22Rv1 (cell line): ENCODE results near the gene GTF2E1.

Source experiments
- H3K27ac ChIP-seq: fragments of 450-650 bp; 2 replicates; pipeline ENCODE4 v1.5.1; 2017
- CTCF ChIP-seq: fragments of 450-650 bp; IDR thresholded peaks from 2 replicates; pipeline ENCODE4 v1.5.1; 2017; ENCODE audit warnings: mild to moderate bottlenecking
- ZFX ChIP-seq: fragments of 450-650 bp; IDR thresholded peaks from 2 replicates; pipeline ENCODE4 v1.6.1; 2017; ENCODE audit warnings: antibody characterized with exemption, borderline replicate concordance

The GTF2E1 gene

DNA sequence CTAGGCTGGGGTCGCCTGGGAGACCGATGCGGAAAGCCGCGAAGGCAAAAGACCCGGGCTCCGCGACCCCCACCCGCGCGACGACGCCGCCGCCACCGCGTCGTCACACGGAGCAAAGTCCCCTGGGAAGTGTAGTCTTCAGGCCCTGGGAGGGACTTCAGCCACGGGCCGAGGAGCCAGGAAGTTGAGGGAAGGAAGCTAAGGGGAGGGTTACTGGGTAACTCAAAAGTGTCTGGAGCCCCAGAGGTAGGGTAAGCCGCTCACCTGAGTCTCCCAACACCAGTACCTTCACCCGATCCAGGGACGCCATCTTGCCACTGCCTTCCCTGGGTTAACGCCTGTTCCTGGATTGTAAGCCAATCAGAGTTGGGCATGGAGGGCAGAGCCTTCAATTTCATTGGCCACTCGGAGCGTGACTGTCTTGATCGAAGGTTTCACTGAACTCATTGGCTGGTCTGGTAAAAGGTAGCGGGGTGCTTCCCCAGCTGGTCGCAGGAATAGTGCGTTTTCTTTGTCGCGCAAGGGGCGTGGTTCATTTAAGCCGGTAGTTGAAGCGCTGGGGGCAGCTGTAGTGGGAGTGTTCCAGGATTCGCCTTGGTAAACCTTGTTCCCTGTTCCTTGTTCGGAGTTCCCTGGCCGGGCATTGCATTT is at the start of gene GTF2E1, which contains the start of gene RABL3:
Gene GTF2E1 (plus strand): TSS at position 547 of the 651 bp plus-strand sequence. CDS start 7,809 bp downstream, outside the sequence.
Gene RABL3 (minus strand): TSS at position 319 of the 651 bp plus-strand sequence. CDS start 9 bp downstream, at position 310.
- TF ChIP-seq CTCF (no peak), ZFX (no peak)
- peak within 1 kb of the TSS; percentile 88 for H3K27ac ChIP-seq

DNA sequence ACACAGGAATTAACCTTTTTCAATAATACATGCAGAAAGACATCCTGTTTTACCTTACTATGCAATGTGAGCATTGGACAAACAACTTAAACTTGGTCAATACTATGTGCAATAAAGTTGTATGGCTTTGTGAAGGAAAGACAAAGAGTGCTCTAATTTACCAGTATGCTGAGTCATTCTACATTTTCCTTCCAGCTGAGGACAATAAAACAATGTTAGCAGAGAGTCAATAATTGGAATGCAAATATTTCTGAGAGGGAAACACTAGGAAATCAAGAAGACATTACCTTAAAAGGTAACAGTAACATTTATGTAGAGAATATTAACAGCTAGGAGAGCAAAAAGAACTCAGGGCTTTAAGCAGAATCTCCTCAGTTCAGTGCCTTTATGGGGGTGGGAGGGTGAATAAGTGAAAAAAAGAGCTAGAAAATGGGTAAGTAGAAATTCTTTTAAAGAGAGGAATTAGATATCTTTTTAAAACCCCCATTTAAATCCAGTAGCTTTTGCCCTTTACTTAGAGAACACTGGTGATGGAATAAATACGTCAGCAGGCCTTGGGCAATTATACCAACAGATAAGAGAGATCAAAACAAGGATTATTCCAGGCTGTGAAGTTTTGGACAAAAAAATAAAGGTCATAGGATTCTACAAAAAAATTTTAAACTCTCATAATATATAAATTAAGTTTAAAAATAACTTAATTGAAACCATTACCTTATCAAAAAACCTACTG is 48.9 kb upstream of the GTF2E1 start:
- H3K27ac ChIP-seq: peak overlapping the region; percentile 86

DNA sequence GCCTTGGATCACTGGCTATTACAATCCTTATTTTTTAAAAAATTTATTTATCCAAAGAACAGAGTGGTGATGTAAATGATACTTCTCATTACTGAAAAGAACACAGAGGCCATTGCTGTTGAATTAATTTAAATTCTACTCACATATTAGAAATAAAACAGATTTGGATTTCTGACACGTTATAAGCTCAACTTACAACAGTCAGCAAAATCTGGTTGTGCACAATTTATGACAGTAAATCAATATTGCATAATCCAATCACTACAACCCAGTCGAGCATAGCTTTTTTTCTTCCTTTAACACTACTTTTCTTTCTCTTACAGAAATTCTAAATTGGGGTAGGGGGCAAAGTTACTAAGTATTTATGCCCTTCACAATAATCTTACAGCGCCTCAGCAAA is 43.2 kb upstream of the GTF2E1 start:
- TF ChIP-seq ZFX: no peak
- no peak for TF ChIP-seq CTCF
- no peak overlapping the region for H3K27ac ChIP-seq

More for the DNA sequence above, 48.9 kb upstream of the GTF2E1 start:
- TF ChIP-seq CTCF: no peak
- no peak for TF ChIP-seq ZFX

DNA sequence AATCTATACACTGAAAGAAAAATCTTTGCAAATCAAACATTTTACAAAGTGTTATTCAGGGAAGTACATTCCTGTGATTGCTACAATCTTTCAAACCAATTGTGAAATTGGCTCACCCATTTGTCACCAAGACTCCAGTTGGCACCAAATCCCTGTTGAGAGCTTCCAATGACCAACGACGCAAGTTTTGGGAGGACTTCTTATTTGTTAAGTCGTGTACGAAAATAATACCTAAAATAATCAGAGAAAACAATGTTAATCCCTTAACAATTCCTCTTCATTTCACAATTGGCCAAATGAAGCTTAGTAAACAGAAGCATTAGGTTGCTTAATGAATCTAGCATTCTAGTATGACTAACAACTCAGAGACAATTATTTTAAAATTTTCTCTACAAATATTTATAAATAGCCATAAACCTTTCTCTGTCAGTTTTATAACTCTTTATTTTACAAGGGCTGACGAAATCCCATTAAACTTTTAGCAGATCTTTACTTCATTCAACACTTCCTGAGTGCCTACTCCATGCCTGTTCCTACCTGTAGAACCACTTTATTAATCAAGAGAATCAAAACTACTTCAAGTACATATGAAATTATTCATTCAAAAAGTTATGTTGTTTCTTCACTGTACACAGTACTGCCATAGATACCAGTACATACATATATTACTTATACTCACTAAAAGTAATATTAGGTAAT is 36.5 kb upstream of the GTF2E1 start:
- no peak overlapping the region for H3K27ac ChIP-seq
- no peak for TF ChIP-seq ZFX
- no peak for TF ChIP-seq CTCF

DNA sequence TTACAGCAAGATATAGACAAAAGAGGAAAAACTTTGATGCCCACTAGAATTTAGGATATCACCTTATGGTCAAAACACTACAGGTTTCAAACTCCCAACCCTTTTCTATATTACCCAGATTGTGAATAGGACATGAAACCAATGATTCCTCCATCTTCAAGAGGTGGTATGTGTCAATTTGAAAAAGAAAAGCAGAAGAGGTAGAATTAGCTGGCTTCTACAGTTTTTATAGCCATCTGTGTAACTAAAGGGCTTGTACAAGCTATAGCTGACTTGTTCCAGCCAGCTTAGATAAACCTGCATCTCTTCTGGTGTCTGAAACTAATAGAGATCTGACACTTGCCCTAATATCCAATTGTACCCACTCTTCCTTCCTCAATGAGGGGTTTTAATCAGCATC is 35.6 kb upstream of the GTF2E1 start:
- TF ChIP-seq CTCF (no peak), ZFX (no peak)

DNA sequence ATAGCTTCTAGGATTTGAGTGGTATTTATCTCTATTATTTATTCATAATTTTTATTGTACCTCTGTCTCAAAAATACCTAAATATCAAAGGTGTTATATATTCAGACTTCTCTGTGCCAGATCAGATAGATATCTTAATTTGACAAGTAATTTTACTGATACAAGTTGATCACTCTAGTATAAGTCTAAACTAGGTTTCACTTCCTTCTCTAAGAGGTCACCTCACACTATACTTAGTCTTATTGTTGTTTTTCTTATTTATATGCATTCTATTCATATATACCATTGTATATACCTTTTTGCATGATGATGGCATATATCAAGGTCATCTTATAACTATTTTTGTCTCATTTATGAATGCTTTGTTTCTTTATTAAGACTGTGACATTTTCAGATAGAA is 34.1 kb upstream of the GTF2E1 start:
- TF ChIP-seq CTCF (no peak), ZFX (no peak)
- H3K27ac ChIP-seq: no peak overlapping the region

More for the DNA sequence above, 35.6 kb upstream of the GTF2E1 start:
- no peak overlapping the region for H3K27ac ChIP-seq
